Lung (tissue), 12 donors: ENCODE measurements around the gene MTFR1L. TPM values are rescaled to one million over a fixed set of nuclear protein-coding genes. Genes with fewer than 3 reads are reported as not detected.

Experiments used
- ATAC-seq: fragments of 200-7000 bp; cut with Tn5 transposase; one replicate; pipeline ENCODE4 v1.9.1; 2020; ENCODE audit warnings: moderate number of reproducible peaks; ENCODE audit not compliant: insufficient read depth, low FRiP score
- DNase-seq, 3 donors: peaks; one replicate each; pipeline ENCODE4 v3.0.0-alpha.2; 2013 to 2017
- H3K27ac ChIP-seq, 2 donors: one replicate each; pipeline ENCODE4 v1.5.1; 2013; ENCODE audit warnings: mild to moderate bottlenecking in 2 of 2, moderate library complexity in 2 of 2, control low read depth in 1 of 2, inconsistent platforms in 1 of 2, low read depth in 1 of 2, low read length in 1 of 2
- H3K27me3 ChIP-seq, 3 donors: one replicate each; pipeline ENCODE4 v1.5.1; 2013; ENCODE audit warnings: low read length in 2 of 3; ENCODE audit not compliant: control insufficient read depth in 3 of 3, insufficient read depth in 3 of 3
- H3K36me3 ChIP-seq, 4 donors: one replicate each; pipeline ENCODE4 v1.5.1; 2013; ENCODE audit warnings: low read length in 4 of 4, mild to moderate bottlenecking in 1 of 4, moderate library complexity in 1 of 4; ENCODE audit not compliant: control insufficient read depth in 4 of 4, insufficient read depth in 4 of 4
- H3K4me1 ChIP-seq, 5 donors: one replicate each; pipeline ENCODE4 v1.5.1; 2013; ENCODE audit warnings: low read length in 5 of 5, mild to moderate bottlenecking in 2 of 5, moderate library complexity in 1 of 5; ENCODE audit not compliant: control insufficient read depth in 5 of 5, insufficient read depth in 5 of 5
- H3K4me3 ChIP-seq: one replicate; pipeline ENCODE4 v1.5.1; 2013; ENCODE audit warnings: mild to moderate bottlenecking, control low read depth, moderate library complexity
- H3K9ac ChIP-seq, 2 donors: one replicate each; pipeline ENCODE4 v1.5.1; 2013; ENCODE audit warnings: low read length in 2 of 2, control low read depth in 1 of 2; ENCODE audit not compliant: insufficient read depth in 1 of 2
- H3K9me3 ChIP-seq, 4 donors: one replicate each; pipeline ENCODE4 v1.5.1; 2013; ENCODE audit warnings: low read length in 3 of 4, mild to moderate bottlenecking in 1 of 4, moderate library complexity in 1 of 4; ENCODE audit not compliant: control insufficient read depth in 4 of 4, insufficient read depth in 3 of 4
- CTCF ChIP-seq: IDR thresholded peaks from 2 replicates; pipeline ENCODE4 v1.5.1; 2012; ENCODE audit warnings: mild to moderate bottlenecking; ENCODE audit errors: control extremely low read depth, extremely low read depth
- WGBS, 2 donors: extraction: QIAGEN DNeasy Blood & Tissue Kit; methylation state at CpG; one replicate each; pipeline ENCODE4 v1.1.7; 2013; 5-methylcytosine and 5-hydroxymethylcytosine counted together
- polyA plus RNA-seq, 2 donors: library from polyadenylated mRNA; stranded (reverse); fragments of 200-250 nt; gene quantifications; one replicate each; pipeline ENCODE4 v1.2.1, GENCODE V29; 2013
- total RNA-seq, 2 donors: library from RNA; depleted of rRNA in 1 of 2; stranded (reverse); fragments of >200 nt in 1 of 2; gene quantifications; one replicate each; pipeline ENCODE4 v1.2.1, GENCODE V29; 2014 to 2021
- donor health status: control.
- donor health status: control.
- donor health status: Bipolar disorder and iron deficiency.
- donor health status: healthy.
- donor health status: DM: yes; HTN: yes; CAD: no.

Gene MTFR1L
- total and polyA plus RNA-seq, 4 donors: 35.4 to 43.6 (median 38.4) TPM

- no peak for TF ChIP-seq CTCF
- no peak overlapping the region for H3K4me3 ChIP-seq
- no peak overlapping the region for H3K27ac ChIP-seq
- no peak for DNase-seq
- no peaks in the 10 kb centered on the region for H3K4me1 ChIP-seq
- no peaks in the 10 kb centered on the region for H3K9me3 ChIP-seq
- no peak overlapping the region for H3K9ac ChIP-seq
- no peaks in the 10 kb centered on the region for H3K27me3 ChIP-seq
- ATAC-seq: no peak
- WGBS, 2 donors: 95 to 97% methylated on average over 3 of the region's 3 CpGs
- H3K36me3 ChIP-seq: no peaks in the 10 kb centered on the region
Observed at GRCh38 chr1:25844536-25845337, 25.0 kb downstream of the MTFR1L start.

- no peak overlapping the region for H3K4me3 ChIP-seq
- no peaks in the 10 kb centered on the region for H3K4me1 ChIP-seq
- no peaks in the 10 kb centered on the region for H3K27me3 ChIP-seq
- H3K36me3 ChIP-seq: no peaks in the 10 kb centered on the region
- DNase-seq (no peak), ATAC-seq (no peak)
- TF ChIP-seq CTCF: no peak
- 83 to 85% methylated on average over 5 of the region's 5 CpGs for WGBS, 2 donors
- no peaks in the 10 kb centered on the region for H3K9me3 ChIP-seq
- H3K9ac ChIP-seq: no peak overlapping the region
- H3K27ac ChIP-seq: no peak overlapping the region
Observed at GRCh38 chr1:25845664-25846063, 25.9 kb downstream of the MTFR1L start.

DNA sequence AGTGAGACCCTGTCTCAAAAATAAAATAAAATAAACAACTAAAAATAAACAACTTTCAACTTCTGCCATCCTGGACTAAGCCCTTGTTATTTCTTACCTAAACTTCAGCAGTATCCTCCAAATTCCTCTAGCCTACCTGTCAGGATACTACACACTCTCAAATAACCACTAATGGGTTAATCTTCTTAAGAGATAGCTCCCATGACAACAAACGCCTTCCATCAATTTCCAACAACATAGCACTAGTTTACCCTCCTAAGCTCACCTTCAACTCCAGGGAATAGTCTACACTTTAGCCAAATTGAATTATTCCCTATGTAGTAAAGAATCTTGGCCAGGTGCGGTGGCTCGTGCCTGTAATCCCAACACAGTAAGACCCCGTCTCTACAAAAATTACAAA is 28.2 kb downstream of the MTFR1L start:
- Histone ChIP-seq H3K36me3 (no peaks in the 10 kb centered on the region), H3K4me1 (no peaks in the 10 kb centered on the region), H3K27me3 (no peaks in the 10 kb centered on the region), H3K9me3 (no peaks in the 10 kb centered on the region), H3K9ac (no peak overlapping the region), H3K27ac (no peak overlapping the region), H3K4me3 (no peak overlapping the region)
- WGBS, 2 donors: 80 to 88% methylated on average over 4 of the region's 4 CpGs
- ATAC-seq: no peak
- DNase-seq: no peak
- no peak for TF ChIP-seq CTCF

DNA sequence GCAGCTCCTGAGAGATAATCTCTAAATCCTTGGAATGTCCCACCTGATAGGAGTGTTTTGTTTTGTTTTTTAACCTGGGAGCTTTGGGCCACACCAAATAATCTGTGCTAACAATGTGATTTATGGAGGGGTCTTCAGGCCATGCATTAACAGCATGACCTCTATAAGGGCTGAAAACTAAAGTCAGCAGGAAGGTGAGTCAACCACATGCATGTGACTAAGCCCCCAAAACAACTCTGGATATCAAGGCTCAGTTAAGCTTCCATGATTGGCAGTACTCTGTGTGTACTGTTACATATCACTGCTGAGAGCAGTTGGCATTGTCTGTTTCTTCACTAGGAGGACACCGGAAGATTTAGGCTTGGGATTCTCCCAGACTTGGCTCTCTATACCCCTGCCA is 28.8 kb downstream of the MTFR1L start:
- no peak overlapping the region for H3K9ac ChIP-seq
- no peak overlapping the region for H3K27ac ChIP-seq
- 89% methylated on average over 1 of the region's 1 CpG for WGBS, 2 donors
- H3K9me3 ChIP-seq: no peaks in the 10 kb centered on the region
- no peak overlapping the region for H3K4me3 ChIP-seq
- DNase-seq: no peak
- H3K4me1 ChIP-seq: no peaks in the 10 kb centered on the region
- no peak for TF ChIP-seq CTCF
- H3K27me3 ChIP-seq: no peaks in the 10 kb centered on the region
- ATAC-seq: no peak
- no peaks in the 10 kb centered on the region for H3K36me3 ChIP-seq
